Loucy (cell line): ENCODE measurements around the gene APC.

Experiments used
- H2AFZ ChIP-seq: fragments of 200-600 bp; sonication (generic); 2 replicates; pipeline ENCODE4 v1.6.0; 2016; ENCODE audit warnings: antibody characterized with exemption, mild to moderate bottlenecking, low read length, moderate library complexity
- H3F3A ChIP-seq: fragments of 200-600 bp; 2 replicates; pipeline ENCODE4 v1.6.0; 2016; ENCODE audit warnings: antibody characterized with exemption, low read depth, mild to moderate bottlenecking
- H3K27me3 ChIP-seq: fragments of 200-600 bp; sonication (generic); 2 replicates; pipeline ENCODE4 v1.6.1; 2014; ENCODE audit warnings: low read length, mild to moderate bottlenecking; ENCODE audit not compliant: insufficient read depth, poor library complexity, severe bottlenecking
- H3K36me3 ChIP-seq: fragments of 200-600 bp; sonication (generic); 2 replicates; pipeline ENCODE4 v1.6.1; 2016; ENCODE audit warnings: low read length; ENCODE audit not compliant: insufficient read depth
- H3K4me1 ChIP-seq: fragments of 200-600 bp; sonication (generic); 2 replicates; pipeline ENCODE4 v1.5.1; 2014; ENCODE audit warnings: low read length, mild to moderate bottlenecking; ENCODE audit not compliant: insufficient read depth, poor library complexity, severe bottlenecking
- H3K4me2 ChIP-seq: fragments of 200-600 bp; sonication (generic); 2 replicates; pipeline ENCODE4 v1.6.0; 2014; ENCODE audit warnings: antibody characterized with exemption, low read length, low read depth, mild to moderate bottlenecking; ENCODE audit not compliant: poor library complexity, severe bottlenecking
- H3K4me3 ChIP-seq: fragments of 200-600 bp; sonication (generic); 2 replicates; pipeline ENCODE4 v1.5.1; 2014; ENCODE audit warnings: low read length, mild to moderate bottlenecking, mixed read lengths; ENCODE audit not compliant: poor library complexity, severe bottlenecking
- H3K79me2 ChIP-seq: fragments of 200-600 bp; sonication (generic); 2 replicates; pipeline ENCODE4 v1.6.1; 2014; ENCODE audit warnings: low read length; ENCODE audit not compliant: insufficient read depth
- H3K9ac ChIP-seq: fragments of 200-600 bp; sonication (generic); 2 replicates; pipeline ENCODE4 v1.6.0; 2014; ENCODE audit warnings: mild to moderate bottlenecking, low read depth, low read length, moderate library complexity; ENCODE audit not compliant: poor library complexity, severe bottlenecking
- H3K9me2 ChIP-seq: fragments of 200-600 bp; sonication (generic); replicated peaks from 2 replicates; pipeline ENCODE4 v1.6.1; 2016; ENCODE audit warnings: low read depth, low read length, mixed read lengths
- H3K9me3 ChIP-seq: fragments of 200-600 bp; sonication (generic); 2 replicates; pipeline ENCODE4 v1.6.1; 2014; ENCODE audit warnings: mild to moderate bottlenecking, antibody characterized with exemption, low read length, low read depth; ENCODE audit not compliant: insufficient read depth
- H4K20me1 ChIP-seq: fragments of 200-600 bp; sonication (generic); 2 replicates; pipeline ENCODE4 v1.6.0; 2014; ENCODE audit warnings: antibody characterized with exemption, low read length, mild to moderate bottlenecking; ENCODE audit not compliant: insufficient read depth, poor library complexity, severe bottlenecking
- EZH2phosphoT487 ChIP-seq: fragments of 200-600 bp; IDR thresholded peaks from 2 replicates; pipeline ENCODE4 v1.6.1; 2018; ENCODE audit warnings: antibody characterized with exemption, mild to moderate bottlenecking, moderate library complexity, borderline replicate concordance
- TF ChIP-seq, protein P1 (sequence below): fragments of 200-600 bp; sonication (generic); conservative IDR thresholded peaks from 2 replicates; pipeline ENCODE4 v1.5.1; 2014; ENCODE audit warnings: mild to moderate bottlenecking, antibody characterized with exemption, low read length

The APC gene

DNA sequence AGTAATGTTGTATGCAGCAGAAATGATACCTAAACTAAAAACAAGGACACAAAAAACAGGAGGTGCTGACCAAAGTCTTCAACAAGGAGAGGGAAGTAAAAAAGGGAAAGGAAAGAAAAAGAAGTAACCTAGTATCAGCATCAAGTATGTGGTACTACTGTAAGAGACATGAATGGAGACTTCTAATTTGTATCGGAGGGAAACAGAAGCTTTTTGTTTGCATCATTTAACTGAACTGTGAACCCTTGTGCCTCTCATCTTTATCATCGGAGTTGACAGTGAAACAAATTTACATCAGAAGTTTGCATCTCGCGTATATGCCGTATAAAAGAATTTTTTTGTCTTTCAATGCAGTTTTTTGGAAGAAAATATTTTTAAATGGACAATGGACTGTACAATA is 129.7 kb downstream of the APC start:
- TF ChIP-seq, protein P1, sequence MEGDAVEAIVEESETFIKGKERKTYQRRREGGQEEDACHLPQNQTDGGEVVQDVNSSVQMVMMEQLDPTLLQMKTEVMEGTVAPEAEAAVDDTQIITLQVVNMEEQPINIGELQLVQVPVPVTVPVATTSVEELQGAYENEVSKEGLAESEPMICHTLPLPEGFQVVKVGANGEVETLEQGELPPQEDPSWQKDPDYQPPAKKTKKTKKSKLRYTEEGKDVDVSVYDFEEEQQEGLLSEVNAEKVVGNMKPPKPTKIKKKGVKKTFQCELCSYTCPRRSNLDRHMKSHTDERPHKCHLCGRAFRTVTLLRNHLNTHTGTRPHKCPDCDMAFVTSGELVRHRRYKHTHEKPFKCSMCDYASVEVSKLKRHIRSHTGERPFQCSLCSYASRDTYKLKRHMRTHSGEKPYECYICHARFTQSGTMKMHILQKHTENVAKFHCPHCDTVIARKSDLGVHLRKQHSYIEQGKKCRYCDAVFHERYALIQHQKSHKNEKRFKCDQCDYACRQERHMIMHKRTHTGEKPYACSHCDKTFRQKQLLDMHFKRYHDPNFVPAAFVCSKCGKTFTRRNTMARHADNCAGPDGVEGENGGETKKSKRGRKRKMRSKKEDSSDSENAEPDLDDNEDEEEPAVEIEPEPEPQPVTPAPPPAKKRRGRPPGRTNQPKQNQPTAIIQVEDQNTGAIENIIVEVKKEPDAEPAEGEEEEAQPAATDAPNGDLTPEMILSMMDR = no peak
- no peak for TF ChIP-seq EZH2phosphoT487
- H3K4me1 ChIP-seq = peaks cover 8% of the 10 kb centered on the region

DNA sequence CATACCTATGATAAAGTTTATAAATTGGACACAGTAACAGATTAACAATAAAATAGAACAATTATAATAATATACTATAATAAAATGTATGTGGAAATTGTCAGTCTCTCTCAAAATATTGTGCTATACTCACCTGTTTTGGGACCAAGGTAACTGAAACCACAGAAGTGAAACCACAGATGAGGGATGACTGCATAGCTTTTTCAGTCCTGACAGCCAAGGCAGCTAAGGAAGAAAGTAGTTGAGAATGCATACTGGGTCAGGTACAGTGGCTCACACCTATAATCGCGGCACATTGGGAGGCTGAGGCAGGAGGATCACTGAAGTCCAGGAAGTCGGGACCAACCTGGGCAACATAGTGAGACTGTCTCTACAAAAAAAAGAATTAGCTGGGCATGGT is 132.3 kb downstream of the APC start:
- no peak overlapping the region for H3K4me2 ChIP-seq
- H3K79me2 ChIP-seq = 0 out of 2 replicates have a peak, but pooled peaks cover 3% of the 10 kb centered on the region

More for the DNA sequence above, 129.7 kb downstream of the APC start:
- Histone ChIP-seq H3K9ac (no peak overlapping the region), H3K4me2 (no peak overlapping the region), H3K27me3 (no peaks in the 10 kb centered on the region), H3K4me3 (no peak overlapping the region), H3K9me3 (no peaks in the 10 kb centered on the region), H3K79me2 (peaks cover 26% of the 10 kb centered on the region), H2AFZ (no peak overlapping the region), H3K36me3 (0 out of 2 replicates have a peak, but pooled peaks cover 7% of the 10 kb centered on the region), H3F3A (no peaks in the 10 kb centered on the region), H3K9me2 (no peaks in the 10 kb centered on the region), H4K20me1 (peaks cover 4% of the 10 kb centered on the region)

GRCh38 chr5:112870966-112871365 is 133.3 kb downstream of the APC start:
- no peaks in the 10 kb centered on the region for H3F3A ChIP-seq
- H3K9me3 ChIP-seq = no peaks in the 10 kb centered on the region
- no peak overlapping the region for H3K4me2 ChIP-seq
- TF ChIP-seq EZH2phosphoT487 = no peak
- TF ChIP-seq, protein P1 = no peak
- no peaks in the 10 kb centered on the region for H3K4me1 ChIP-seq
- H3K27me3 ChIP-seq = no peaks in the 10 kb centered on the region
- H3K79me2 ChIP-seq = 0 out of 2 replicates have a peak, but pooled peaks cover 3% of the 10 kb centered on the region
- no peak overlapping the region for H3K9ac ChIP-seq
- no peak overlapping the region for H3K4me3 ChIP-seq
- H3K36me3 ChIP-seq = 0 out of 2 replicates have a peak, but pooled peaks cover 7% of the 10 kb centered on the region
- H2AFZ ChIP-seq = no peak overlapping the region
- H4K20me1 ChIP-seq = no peaks in the 10 kb centered on the region
- no peaks in the 10 kb centered on the region for H3K9me2 ChIP-seq

More for the DNA sequence above, 132.3 kb downstream of the APC start:
- no peaks in the 10 kb centered on the region for H3K4me1 ChIP-seq
- H4K20me1 ChIP-seq = no peaks in the 10 kb centered on the region
- no peak overlapping the region for H3K4me3 ChIP-seq
- no peaks in the 10 kb centered on the region for H3K9me2 ChIP-seq
- H3K36me3 ChIP-seq = 0 out of 2 replicates have a peak, but pooled peaks cover 7% of the 10 kb centered on the region
- H3F3A ChIP-seq = no peaks in the 10 kb centered on the region
- H3K27me3 ChIP-seq = no peaks in the 10 kb centered on the region
- H3K9ac ChIP-seq = no peak overlapping the region
- H3K9me3 ChIP-seq = no peaks in the 10 kb centered on the region
- H2AFZ ChIP-seq = no peak overlapping the region
- TF ChIP-seq, protein P1 = no peak
- TF ChIP-seq EZH2phosphoT487 = no peak
